Right atrium auricular region (tissue), 2 donors: Measurements from ENCODE around the gene POLG. TPM values are rescaled to one million over a fixed set of nuclear protein-coding genes. Genes with fewer than 3 reads are reported as not detected.

Experiments used
- DNase-seq: peaks from one replicate; pipeline ENCODE4 v3.0.0-alpha.2; 2019; ENCODE audit warnings: low spot score
- H3K27ac ChIP-seq, 2 donors: fragments of 200-600 bp; sonication (generic); 1 replicate in 1 of 2; 2 replicates in 1 of 2; pipeline ENCODE4 v1.5.1; 2016 to 2019
- H3K27me3 ChIP-seq, 2 donors: fragments of 200-600 bp; sonication (generic); one replicate each; pipeline versions ENCODE4 v1.5.1 to v1.6.0; 2017 to 2019
- H3K36me3 ChIP-seq: fragments of 200-600 bp; sonication (generic); one replicate; pipeline ENCODE4 v1.5.1; 2016
- H3K4me1 ChIP-seq, 2 donors: fragments of 200-600 bp; sonication (generic); one replicate each; pipeline versions ENCODE4 v1.5.1 to v1.6.0; 2017 to 2019
- H3K4me3 ChIP-seq, 2 donors: fragments of 200-600 bp; sonication (generic); 1 replicate in 1 of 2; 2 replicates in 1 of 2; pipeline ENCODE4 v1.5.1; 2017 to 2019; ENCODE audit warnings: mild to moderate bottlenecking in 1 of 2, moderate library complexity in 1 of 2
- H3K9me3 ChIP-seq, 2 donors: fragments of 200-600 bp; sonication (generic); one replicate each; pipeline ENCODE4 v1.5.1; 2019
- total RNA-seq, 2 donors: library from RNA; depleted of rRNA; stranded (reverse); fragments of >200 nt; gene quantifications; one replicate each; pipeline ENCODE4 v1.1.0, GENCODE V29; 2016
- TF ChIP-seq, protein P1 (sequence below), 2 donors: fragments of 200-600 bp; sonication (generic); IDR thresholded peaks; one replicate each; pipeline ENCODE4 v1.5.1; 2019; ENCODE audit warnings: antibody characterized with exemption in 2 of 2

The POLG gene
- total RNA-seq: 10 to 100 TPM; 36.0 to 37.9 TPM

DNA sequence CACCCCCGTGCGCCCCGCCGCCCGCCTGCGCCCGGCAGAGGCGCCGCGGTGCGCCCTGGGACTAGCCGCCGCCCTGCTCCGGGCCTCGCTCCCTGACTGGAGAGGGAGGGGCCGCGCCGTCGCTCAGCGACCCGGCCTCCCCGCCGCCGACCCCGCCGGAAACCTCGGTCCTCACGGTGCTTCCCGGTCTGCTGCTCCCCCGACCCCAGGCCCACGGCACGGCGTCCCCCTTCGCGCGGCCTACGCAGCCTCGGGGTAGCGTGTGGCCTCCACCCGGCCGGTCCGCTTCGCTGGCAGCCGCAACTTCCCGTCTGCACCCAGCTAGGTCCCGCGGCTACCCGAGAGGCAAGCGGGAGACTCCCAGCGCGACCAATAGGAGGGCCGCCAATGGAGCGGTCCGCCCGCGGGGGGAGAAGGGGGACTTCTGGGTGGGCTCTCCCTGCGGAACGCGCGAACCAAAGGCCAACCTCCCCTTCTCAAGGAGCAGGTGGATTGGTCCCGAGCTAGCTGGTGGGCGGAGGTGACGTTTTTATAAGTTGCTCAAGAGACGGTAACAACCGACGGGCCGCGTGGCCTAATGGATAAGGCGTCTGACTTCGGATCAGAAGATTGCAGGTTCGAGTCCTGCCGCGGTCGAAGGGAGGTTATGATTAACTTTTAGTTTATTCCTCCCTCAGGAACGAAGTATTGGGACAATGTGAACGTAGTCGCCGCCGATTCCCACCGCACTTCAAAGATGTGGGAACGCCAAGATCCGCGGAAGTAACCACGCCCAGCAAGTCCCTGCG lies at the start of gene POLG:
Gene POLG, minus strand, starts transcription at position 315 of the 788 bp plus-strand sequence. CDS start 1,070 bp downstream, outside the sequence.
- TF ChIP-seq, protein P1, sequence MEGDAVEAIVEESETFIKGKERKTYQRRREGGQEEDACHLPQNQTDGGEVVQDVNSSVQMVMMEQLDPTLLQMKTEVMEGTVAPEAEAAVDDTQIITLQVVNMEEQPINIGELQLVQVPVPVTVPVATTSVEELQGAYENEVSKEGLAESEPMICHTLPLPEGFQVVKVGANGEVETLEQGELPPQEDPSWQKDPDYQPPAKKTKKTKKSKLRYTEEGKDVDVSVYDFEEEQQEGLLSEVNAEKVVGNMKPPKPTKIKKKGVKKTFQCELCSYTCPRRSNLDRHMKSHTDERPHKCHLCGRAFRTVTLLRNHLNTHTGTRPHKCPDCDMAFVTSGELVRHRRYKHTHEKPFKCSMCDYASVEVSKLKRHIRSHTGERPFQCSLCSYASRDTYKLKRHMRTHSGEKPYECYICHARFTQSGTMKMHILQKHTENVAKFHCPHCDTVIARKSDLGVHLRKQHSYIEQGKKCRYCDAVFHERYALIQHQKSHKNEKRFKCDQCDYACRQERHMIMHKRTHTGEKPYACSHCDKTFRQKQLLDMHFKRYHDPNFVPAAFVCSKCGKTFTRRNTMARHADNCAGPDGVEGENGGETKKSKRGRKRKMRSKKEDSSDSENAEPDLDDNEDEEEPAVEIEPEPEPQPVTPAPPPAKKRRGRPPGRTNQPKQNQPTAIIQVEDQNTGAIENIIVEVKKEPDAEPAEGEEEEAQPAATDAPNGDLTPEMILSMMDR (IDR thresholded peaks at IDR 0.05): no peak
- Histone ChIP-seq H3K27me3 (no peaks in the 10 kb centered on the region), H3K27ac (peak within 1 kb of the TSS; percentile 91 to 93), H3K36me3 (peaks cover 36% of the 10 kb centered on the region), H3K9me3 (no peaks in the 10 kb centered on the region), H3K4me1 (peaks cover 0 to 51% of the 10 kb centered on the region in 2 donors), H3K4me3 (peak within 1 kb of the TSS; percentile 86 to 90)
- peak; percentile 99 for DNase-seq

DNA sequence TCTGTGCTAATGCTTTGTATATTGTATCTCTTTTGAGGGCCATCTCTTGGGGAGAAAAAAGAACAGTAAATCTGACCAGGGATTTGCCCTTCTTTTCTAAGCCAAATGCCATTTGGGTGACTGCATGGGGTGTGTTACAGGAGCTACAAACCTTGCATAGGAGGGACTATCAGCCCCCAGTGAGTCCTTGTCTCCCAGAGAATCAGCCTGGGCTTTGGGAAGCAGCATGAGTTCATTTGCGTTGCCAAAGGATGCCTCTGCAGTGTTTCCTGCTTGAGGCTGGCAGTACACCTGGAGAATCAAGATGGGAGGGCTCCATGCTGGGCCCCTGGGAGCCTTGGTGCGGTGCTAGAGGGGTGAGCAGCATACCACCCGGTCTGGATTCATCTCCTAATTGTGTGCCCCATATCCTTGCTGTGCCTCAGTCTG lies 49.6 kb upstream of the POLG start:
- no peak for DNase-seq

DNA sequence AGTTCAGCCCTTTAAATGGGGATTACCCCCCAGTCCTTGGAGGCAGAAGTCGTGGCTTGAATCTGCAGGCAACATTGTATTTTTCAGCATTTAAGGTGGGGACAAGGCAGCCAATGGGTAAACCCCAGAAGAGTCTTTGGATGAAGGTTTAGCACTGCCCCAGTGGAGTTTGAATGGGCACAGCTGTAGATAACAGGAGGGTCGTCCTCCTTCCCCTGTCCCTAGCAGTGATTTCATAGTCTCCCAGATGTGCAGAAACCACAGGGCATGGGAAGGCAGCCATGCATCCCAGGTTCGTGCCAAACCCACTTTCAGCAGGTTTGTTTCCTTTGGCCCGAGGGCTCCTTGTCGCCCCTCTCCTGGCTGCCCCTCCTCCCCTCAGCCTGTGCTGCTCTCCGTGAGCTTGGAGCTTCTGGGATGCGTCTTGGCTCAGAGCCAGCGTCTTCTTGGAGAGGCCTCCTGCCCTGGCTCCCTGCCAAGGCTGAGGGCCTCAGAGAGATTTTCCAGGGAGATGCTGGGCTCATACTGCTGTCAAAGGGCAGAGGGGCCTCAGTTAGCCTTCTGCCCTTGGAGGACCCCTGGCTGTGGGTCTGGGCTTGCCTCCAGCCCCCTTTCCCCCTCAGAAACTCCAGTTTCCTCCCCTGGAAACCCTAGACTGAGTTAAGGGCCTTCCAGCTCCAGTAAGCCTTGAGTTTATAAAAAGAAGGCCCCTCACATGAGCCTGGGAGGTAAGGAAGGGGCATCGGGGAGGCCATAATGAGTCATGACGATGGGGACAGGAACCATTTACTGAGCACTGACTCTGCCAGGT lies 48.9 kb upstream of the POLG start:
- peaks cover 0 to 4% of the 10 kb centered on the region in 2 donors for H3K27me3 ChIP-seq
- no peak overlapping the region for H3K4me3 ChIP-seq
- H3K27ac ChIP-seq: no peak overlapping the region
- peaks cover 0 to 10% of the 10 kb centered on the region in 2 donors for H3K4me1 ChIP-seq
- H3K36me3 ChIP-seq: no peaks in the 10 kb centered on the region
- TF ChIP-seq, protein P1 (IDR thresholded peaks at IDR 0.05): no peak
- H3K9me3 ChIP-seq: no peaks in the 10 kb centered on the region
- no peak for DNase-seq

More for the DNA sequence above, 49.6 kb upstream of the POLG start:
- H3K9me3 ChIP-seq: no peaks in the 10 kb centered on the region
- H3K27me3 ChIP-seq: no peaks in the 10 kb centered on the region
- H3K4me1 ChIP-seq: peaks cover 0 to 4% of the 10 kb centered on the region in 2 donors
- no peak overlapping the region for H3K27ac ChIP-seq
- no peaks in the 10 kb centered on the region for H3K36me3 ChIP-seq
- H3K4me3 ChIP-seq: no peak overlapping the region
- TF ChIP-seq, protein P1 (IDR thresholded peaks at IDR 0.05): no peak

DNA sequence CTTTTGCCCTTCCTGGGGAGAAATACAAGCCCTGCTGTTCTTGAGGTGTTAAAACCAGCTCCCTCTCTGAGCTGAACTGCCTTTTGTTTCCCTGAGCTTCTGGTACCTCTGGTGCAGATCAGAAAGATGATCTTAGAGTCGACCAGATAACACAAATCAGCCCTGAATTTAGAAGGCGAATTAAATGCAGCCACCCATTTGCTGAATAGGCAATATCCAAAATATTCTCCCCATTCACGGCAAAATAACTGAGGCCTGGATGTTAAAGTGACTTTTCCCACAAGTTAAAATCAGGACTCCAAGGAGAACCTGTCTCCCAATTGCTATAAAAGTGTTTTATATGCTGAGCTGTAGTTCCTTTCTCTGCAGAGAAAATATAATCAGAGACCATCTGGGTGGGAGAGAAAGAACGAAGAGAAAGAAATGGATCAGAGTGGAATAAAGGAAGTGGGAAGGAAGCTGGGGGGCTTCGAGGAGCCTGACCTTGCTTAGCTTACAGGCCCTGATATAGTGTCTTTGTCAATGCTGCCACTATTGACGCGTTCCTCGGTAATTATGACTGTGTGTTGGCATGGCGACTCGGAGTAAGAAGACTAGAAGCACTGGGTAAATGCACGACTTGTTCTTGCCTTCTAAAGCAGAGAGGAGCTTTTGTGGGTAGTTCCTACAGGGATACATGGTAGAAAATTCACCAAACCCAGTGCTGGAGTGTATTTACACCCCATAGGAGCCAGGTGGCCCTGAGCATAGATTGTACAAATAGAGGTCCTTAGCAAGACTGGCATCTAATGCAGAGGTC lies 47.5 kb upstream of the POLG start:
- no peaks in the 10 kb centered on the region for H3K36me3 ChIP-seq
- DNase-seq: no peak
- H3K9me3 ChIP-seq: no peaks in the 10 kb centered on the region
- peaks cover 0 to 21% of the 10 kb centered on the region in 2 donors for H3K4me1 ChIP-seq
- TF ChIP-seq, protein P1 (IDR thresholded peaks at IDR 0.05): no peak
- H3K27me3 ChIP-seq: peaks cover 6 to 18% of the 10 kb centered on the region in 2 donors
- no peak overlapping the region for H3K27ac ChIP-seq
- H3K4me3 ChIP-seq: no peak overlapping the region

DNA sequence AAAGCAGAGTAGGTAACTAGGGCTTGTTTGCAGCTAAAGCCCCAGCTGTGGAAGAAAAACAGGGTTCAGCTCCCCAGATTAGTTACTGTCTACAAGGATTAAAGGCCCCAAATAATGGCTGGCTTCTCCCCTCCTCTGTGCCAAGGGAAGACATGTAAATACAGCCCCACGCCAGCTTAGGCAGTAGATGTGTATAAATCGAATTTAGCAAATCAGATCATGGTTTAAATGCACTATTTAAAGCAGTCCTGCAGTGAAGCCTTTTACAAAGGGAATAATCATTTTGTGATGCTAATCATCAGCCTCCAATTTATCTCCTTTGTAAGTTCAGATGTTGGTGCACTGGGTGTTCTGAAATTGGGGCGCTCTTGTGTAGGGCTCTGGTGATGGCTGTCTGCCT lies 46.7 kb upstream of the POLG start:
- DNase-seq: no peak
- H3K4me1 ChIP-seq: peaks cover 0 to 21% of the 10 kb centered on the region in 2 donors
- no peak overlapping the region for H3K27ac ChIP-seq
- no peaks in the 10 kb centered on the region for H3K9me3 ChIP-seq
- no peak overlapping the region for H3K4me3 ChIP-seq
- no peaks in the 10 kb centered on the region for H3K36me3 ChIP-seq
- H3K27me3 ChIP-seq: peaks cover 8 to 24% of the 10 kb centered on the region in 2 donors
- TF ChIP-seq, protein P1 (IDR thresholded peaks at IDR 0.05): no peak
